Lower lobe of right lung (tissue), 2 donors: Measurements from ENCODE around the gene SLC16A5. TPM values are rescaled to one million over a fixed set of nuclear protein-coding genes. Genes with fewer than 3 reads are reported as not detected.

Experiments
- ATAC-seq, 2 donors: fragments of 200-7000 bp; cut with Tn5 transposase; one replicate each; pipeline ENCODE4 v1.9.1; 2020 to 2022; ENCODE audit warnings: mild to moderate bottlenecking in 2 of 2, moderate library complexity in 2 of 2
- DNase-seq: peaks from one replicate; pipeline ENCODE4 v3.0.0-alpha.2; 2020
- H3K27ac ChIP-seq: fragments of 200-600 bp; one replicate; pipeline ENCODE4 v1.8.0; 2022
- H3K27me3 ChIP-seq: fragments of 200-600 bp; one replicate; pipeline ENCODE4 v1.8.0; 2022; ENCODE audit warnings: low read depth
- H3K36me3 ChIP-seq: fragments of 200-600 bp; one replicate; pipeline ENCODE4 v1.8.0; 2022; ENCODE audit warnings: mild to moderate bottlenecking
- H3K4me1 ChIP-seq: fragments of 200-600 bp; one replicate; pipeline ENCODE4 v1.8.0; 2022
- H3K4me3 ChIP-seq: fragments of 200-600 bp; one replicate; pipeline ENCODE4 v1.8.0; 2022; ENCODE audit warnings: mild to moderate bottlenecking
- H3K9me3 ChIP-seq: fragments of 200-600 bp; one replicate; pipeline ENCODE4 v1.8.0; 2022
- intact Hi-C: fragments of 100-400 bp; cut with DNase I; formaldehyde crosslinking; loops from one replicate; pipeline ENCODE4 v1.11.0; 2022
- total RNA-seq: library from RNA; stranded (reverse); fragmentation: NEBNext Ultra II Directional; extraction: Animal tissue kit (Norgen Biotek cat#: 25700); gene quantifications from one replicate; pipeline ENCODE4 v1.2.1, GENCODE V29; 2021
- TF ChIP-seq, protein P1 (sequence below): fragments of 200-600 bp; IDR thresholded peaks from one replicate; pipeline ENCODE4 v1.8.0; 2022; ENCODE audit warnings: antibody characterized with exemption, mild to moderate bottlenecking
- donor health status: DM: no; HTN: yes; CAD: no; lungs with severe emphysema.

Gene SLC16A5
- total RNA-seq, 1 donor from 2014 or later: 32.3 TPM

DNA sequence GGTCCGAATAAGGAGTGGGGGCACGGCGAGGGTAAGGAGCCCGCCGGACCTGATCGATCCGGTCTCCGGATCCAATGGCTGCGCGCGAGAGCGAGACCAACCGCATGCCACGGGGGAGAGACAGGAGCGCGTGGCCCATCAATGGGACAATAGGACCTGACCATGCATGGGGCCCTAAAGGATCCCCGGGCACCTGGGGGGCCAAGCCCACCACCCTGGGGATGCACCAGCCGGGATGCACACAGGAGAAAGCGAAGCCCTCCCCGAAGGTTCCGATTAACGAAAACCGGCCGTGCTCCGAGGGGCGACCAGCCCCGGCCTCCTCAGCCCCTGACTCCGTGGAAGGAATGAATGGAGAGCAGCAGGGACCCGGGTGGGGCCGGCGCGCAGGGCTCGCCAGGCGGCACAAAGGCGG is 66.0 kb downstream of the SLC16A5 start:
- DNase-seq (peak; percentile 54), ATAC-seq (peak; percentile 2 to 3)
- peak overlapping the region; percentile 86 for H3K4me3 ChIP-seq
- H3K36me3 ChIP-seq: no peaks in the 10 kb centered on the region
- H3K4me1 ChIP-seq: peaks cover 22% of the 10 kb centered on the region
- peak overlapping the region; percentile 90 for H3K27ac ChIP-seq
- intact Hi-C loops: no loop called here
- H3K27me3 ChIP-seq: no peaks in the 10 kb centered on the region
- H3K9me3 ChIP-seq: no peaks in the 10 kb centered on the region
- TF ChIP-seq, protein P1, sequence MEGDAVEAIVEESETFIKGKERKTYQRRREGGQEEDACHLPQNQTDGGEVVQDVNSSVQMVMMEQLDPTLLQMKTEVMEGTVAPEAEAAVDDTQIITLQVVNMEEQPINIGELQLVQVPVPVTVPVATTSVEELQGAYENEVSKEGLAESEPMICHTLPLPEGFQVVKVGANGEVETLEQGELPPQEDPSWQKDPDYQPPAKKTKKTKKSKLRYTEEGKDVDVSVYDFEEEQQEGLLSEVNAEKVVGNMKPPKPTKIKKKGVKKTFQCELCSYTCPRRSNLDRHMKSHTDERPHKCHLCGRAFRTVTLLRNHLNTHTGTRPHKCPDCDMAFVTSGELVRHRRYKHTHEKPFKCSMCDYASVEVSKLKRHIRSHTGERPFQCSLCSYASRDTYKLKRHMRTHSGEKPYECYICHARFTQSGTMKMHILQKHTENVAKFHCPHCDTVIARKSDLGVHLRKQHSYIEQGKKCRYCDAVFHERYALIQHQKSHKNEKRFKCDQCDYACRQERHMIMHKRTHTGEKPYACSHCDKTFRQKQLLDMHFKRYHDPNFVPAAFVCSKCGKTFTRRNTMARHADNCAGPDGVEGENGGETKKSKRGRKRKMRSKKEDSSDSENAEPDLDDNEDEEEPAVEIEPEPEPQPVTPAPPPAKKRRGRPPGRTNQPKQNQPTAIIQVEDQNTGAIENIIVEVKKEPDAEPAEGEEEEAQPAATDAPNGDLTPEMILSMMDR: no peak

DNA sequence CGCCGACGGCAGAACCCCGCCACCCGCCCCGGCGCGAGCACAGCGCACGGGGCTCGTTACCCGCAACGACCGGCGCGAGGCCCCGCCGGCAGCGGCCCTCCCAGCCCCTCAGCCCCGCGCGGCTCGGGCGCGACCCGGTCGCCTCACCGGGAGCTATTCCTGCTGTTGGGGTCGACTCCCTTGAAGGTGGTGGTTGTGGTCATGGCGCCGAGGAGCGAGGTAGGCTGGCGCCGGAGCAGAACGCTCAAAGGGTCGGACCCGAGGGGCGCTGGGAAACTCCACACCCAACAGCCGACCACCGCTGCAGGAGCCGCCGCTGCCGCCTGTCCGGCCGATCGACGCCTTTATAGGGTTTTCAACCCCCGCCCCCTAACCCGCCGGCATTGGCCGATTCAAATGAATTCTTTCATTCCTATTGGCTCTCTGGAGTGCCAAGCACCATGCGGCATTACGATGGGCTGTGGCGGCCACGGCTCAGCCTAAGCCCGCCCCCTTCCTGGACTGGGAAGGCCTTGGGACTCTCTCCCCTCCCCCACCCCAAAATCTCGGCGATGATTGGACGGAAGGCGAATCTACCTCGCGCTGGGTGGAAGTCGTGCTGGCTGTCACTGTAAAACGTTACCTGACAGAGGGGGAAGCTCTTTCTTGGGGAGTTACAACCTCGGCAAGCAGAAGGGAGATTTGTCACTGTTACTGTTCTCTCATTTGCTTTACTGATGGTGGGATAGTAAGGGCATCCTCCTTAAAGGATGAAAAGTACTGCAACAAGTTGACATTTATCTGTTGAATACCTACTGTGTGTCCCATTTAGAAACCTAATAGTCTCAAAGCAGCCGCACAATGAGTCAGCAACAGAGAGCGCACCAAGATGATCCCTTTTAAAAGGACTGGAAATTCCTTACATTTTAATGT is 66.7 kb downstream of the SLC16A5 start, which contains the start of gene JPT1:
JPT1 (minus strand) TSS at position 318 of the 912 bp plus-strand sequence; CDS start at position 203, 115 bp downstream.
- Histone ChIP-seq H3K4me1 (peaks cover 22% of the 10 kb centered on the region), H3K36me3 (no peaks in the 10 kb centered on the region), H3K4me3 (peak within 1 kb of the TSS; percentile 86), H3K9me3 (no peaks in the 10 kb centered on the region), H3K27ac (peak within 1 kb of the TSS; percentile 90), H3K27me3 (no peaks in the 10 kb centered on the region)
- TF ChIP-seq, protein P1: no peak
- ATAC-seq (peak; percentile 100), DNase-seq (peak; percentile 99)
- intact Hi-C loops: no loop called here

DNA sequence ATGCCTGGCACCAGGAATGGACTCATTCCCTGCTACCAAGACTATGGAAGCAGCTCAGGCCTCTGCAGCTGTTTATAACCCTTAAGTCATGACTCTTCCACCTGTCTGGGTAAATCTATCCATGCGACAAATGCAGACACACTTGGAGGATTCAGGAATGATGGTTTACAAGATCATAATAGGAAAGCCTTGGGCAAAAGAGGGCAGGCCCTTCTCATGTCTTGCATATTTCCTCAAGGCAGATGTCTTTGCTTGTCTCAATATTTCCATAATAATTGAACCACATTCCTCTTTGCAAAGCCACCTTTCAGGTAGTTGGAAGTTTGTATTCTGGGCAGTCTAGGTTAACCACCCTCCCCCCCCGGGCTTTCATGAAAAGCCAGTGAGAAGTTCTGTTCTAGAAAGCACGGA is 67.4 kb downstream of the SLC16A5 start:
- no peaks in the 10 kb centered on the region for H3K36me3 ChIP-seq
- H3K4me1 ChIP-seq: peaks cover 22% of the 10 kb centered on the region
- DNase-seq (no peak), ATAC-seq (no peak)
- no peaks in the 10 kb centered on the region for H3K27me3 ChIP-seq
- intact Hi-C loops: no loop called here
- TF ChIP-seq, protein P1: no peak
- H3K27ac ChIP-seq: peak overlapping the region; percentile 90
- no peaks in the 10 kb centered on the region for H3K9me3 ChIP-seq
- H3K4me3 ChIP-seq: peak overlapping the region; percentile 86

Other genes starting within 250 kb of the SLC16A5 start
- gene GRIN2C, start 228.1 kb upstream of the SLC16A5 start, total RNA-seq: 0.83 TPM
- 12.6 TPM for gene FDXR, start 215.0 kb upstream of the SLC16A5 start, total RNA-seq
- gene FADS6, start 194.3 kb upstream of the SLC16A5 start, total RNA-seq: not detected
- gene USH1G, start 164.7 kb upstream of the SLC16A5 start, total RNA-seq: 0.21 TPM
- not detected for gene OTOP2, start 163.7 kb upstream of the SLC16A5 start, total RNA-seq
- not detected for gene OTOP3, start 152.1 kb upstream of the SLC16A5 start, total RNA-seq
- gene HID1, start 115.2 kb upstream of the SLC16A5 start, total RNA-seq: 28.6 TPM
- 12.6 TPM for gene CDR2L, start 100.3 kb upstream of the SLC16A5 start, total RNA-seq
- 22.4 TPM for gene MRPL58, start 75.3 kb upstream of the SLC16A5 start, total RNA-seq
- gene ATP5PD, start 41.0 kb upstream of the SLC16A5 start, total RNA-seq: 171 TPM
- 22.9 TPM for gene KCTD2, start 40.7 kb upstream of the SLC16A5 start, total RNA-seq
- 16.7 TPM for gene ARMC7, start 22.0 kb downstream of the SLC16A5 start, total RNA-seq
- gene NT5C, start 43.8 kb downstream of the SLC16A5 start, total RNA-seq: 34.9 TPM
- 61.1 TPM for gene JPT1, start 66.6 kb downstream of the SLC16A5 start, total RNA-seq
- gene SUMO2, start 95.0 kb downstream of the SLC16A5 start, total RNA-seq: 351 TPM
- gene NUP85, start 117.7 kb downstream of the SLC16A5 start, total RNA-seq: 66.8 TPM
- gene GGA3, start 173.7 kb downstream of the SLC16A5 start, total RNA-seq: 68.6 TPM
- 38.3 TPM for gene MRPS7, start 173.9 kb downstream of the SLC16A5 start, total RNA-seq
- gene MIF4GD, start 183.3 kb downstream of the SLC16A5 start, total RNA-seq: 32.1 TPM
- 41.5 TPM for gene SLC25A19, start 201.5 kb downstream of the SLC16A5 start, total RNA-seq